HTERT RPE-1 (cell line): ENCODE data around the gene DLGAP1.
"Not testable (repeated sequence)": the region's sequence is repeated elsewhere in the genome, so short reads cannot be mapped to it uniquely, and the experiment has no call there.

Source experiments
- in situ Hi-C: fragments of 300-500 bp; cut with MboI; formaldehyde crosslinking; loops from 4 replicates; pipeline ENCODE4 v1.14.3; 2020; ENCODE audit warnings: low sequenced_read_pairs

Gene DLGAP1

DNA sequence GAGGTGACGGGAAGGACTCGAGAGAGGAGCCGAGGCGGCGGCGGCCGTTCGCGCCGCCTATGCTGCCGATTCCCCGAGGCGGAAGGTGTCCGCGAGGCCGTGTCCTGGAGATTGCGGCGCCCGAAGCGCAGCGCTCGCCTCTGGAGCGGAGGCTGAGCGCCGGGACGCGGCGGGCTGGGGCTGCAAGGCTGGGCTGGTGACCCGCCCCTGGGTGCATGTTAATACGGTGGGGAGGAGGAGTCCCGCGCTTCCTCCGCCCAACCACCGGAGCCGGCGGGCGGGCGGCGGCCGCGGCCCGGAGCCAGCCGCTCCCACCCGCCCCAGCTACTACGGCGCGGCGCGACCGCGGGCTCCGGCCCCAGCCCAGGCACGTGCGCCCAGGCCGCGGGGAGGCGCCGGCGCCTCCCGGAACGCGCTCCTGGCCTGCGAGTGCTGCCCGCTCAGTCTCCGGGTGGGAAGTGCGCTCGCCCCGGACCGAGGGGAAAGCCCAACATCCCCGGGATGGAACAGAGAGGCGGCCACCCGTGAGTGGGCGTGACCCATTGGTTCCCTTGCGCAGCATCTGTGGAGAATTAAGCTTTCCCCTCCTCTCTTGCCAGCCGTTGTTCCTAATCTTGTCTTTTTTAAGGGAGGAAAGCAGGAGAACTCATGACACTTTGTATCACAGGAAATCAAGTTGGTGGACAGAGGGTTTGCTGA is at the start of gene DLGAP1:
Gene DLGAP1, minus strand, starts transcription at position 195 of the 699 bp plus-strand sequence.
- in situ Hi-C loops: no loop called here

DNA sequence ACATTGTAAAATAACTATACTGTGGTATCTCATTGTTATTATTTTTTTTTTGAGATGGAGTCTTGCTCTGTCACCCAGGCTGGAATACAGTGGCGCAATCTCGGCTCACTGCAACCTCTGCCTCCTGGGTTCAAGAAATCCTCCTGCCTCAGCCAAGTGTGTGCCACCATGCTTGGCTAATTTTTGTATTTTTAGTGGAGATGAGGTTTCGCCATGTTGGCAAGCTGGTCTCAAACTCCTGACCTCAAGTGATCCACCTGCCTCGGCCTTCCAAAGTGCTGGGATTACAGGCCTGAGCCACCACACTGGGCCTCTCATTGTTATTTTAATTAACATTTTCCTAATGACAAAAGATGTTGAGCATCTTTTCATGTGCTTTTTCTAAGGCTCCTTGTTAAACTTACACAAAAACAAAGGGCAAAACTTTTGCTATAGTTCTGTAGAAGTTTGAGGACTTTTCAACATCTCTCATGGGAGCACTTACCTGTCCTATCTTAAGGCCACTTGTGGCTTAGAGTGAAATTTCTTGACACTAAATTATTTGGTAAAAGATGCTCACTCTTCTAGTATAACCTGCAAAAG is 39.7 kb upstream of the DLGAP1 start:
- in situ Hi-C loops: not testable (repeated sequence)

DNA sequence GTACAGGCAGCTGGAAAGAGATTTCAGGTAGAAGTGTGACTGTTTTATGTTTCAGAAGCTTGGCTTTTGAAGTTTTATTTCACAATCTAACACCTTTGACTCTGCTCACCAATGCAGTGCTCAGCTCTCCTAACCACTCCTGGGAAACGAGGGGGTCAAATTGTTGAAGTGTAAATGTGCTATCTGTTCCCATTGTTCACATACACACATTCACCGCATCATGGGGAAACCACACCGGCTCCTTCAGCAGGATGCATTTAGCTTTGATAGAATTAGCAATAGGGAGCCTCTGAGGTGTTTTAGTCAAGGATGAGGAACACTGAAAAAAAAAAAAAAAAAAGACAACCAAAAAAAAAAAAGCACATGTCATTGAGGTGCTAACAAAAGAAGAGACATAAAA is 13.4 kb upstream of the DLGAP1 start:
- in situ Hi-C loops: no loop called here

DNA sequence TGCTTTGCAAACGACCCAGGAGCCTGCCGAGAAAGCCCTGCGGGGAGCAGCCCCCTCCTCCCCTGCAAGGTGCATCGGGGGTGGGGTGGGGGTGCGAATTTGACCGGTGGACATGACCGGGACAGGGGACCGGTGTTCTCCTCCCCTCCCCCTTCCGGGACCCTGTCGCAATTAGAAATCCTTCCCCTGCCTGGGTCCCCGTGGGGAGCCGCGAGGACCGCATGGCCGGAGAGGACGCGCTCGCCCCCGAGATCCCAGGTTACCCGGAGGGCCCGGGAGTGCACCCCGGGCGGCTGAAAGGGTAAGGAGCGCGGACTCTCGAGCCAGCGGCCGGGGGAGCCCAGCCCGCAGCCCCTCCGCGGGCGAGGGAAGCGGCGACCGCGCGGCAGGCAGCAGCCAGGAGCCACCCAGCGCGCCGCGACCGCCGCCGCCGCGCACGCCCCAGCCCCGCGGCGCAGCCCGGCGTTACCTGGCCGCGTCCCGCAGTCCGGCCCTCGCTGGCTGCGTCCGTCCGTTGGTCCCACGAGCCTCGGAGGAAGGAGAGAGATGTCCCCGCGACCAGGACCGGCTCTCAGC is 482 bp downstream of the DLGAP1 start:
- in situ Hi-C loops: no loop called here

DNA sequence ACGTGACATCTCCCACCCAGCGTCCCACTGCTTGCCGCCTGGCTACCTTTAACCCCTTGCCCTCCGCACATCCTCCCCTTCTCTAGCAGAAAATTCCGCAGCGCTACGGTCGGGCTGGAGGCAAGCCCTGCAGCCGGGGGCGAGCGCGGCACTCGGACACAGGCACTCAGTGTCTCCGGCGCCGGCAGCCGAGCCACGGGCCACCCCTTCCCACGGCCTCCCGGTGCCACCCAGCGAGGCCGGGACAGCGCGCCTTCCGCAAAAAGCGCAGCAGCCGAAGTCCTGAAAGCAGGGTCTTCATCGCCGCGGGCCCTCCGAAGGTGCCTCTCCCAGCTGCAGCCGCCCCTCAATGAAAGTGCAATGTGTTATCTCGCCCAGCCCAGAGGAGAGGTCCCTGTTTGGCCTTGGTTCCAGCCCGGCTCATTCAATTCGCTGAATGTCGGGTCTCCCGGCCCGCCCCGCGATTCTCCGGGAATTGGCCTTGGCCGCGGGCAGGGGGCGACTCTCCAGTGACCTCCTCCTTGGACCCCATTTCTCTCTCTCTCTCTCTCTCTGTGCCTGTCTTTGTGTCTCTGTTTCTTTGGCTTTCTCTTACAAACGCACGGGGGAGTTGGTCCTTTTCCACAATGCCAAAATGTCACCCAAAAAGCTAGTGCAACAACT is 1.1 kb downstream of the DLGAP1 start:
- in situ Hi-C loops: no loop called here

DNA sequence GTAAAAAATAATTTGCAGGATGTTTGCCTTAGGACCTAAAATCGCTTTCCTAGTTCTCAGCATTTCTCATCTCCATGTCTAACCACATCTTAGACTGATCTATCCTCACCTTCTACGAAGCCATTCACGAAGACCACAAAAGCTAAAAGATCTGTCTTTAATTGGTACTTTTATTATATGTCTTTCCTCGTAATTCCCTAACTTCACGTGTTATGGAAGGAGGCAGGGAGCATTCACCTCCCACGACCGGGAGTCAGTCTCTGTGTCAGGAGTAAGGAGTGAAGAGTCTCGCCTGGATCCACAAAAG is 1.6 kb downstream of the DLGAP1 start:
- in situ Hi-C loops: no loop called here

DNA sequence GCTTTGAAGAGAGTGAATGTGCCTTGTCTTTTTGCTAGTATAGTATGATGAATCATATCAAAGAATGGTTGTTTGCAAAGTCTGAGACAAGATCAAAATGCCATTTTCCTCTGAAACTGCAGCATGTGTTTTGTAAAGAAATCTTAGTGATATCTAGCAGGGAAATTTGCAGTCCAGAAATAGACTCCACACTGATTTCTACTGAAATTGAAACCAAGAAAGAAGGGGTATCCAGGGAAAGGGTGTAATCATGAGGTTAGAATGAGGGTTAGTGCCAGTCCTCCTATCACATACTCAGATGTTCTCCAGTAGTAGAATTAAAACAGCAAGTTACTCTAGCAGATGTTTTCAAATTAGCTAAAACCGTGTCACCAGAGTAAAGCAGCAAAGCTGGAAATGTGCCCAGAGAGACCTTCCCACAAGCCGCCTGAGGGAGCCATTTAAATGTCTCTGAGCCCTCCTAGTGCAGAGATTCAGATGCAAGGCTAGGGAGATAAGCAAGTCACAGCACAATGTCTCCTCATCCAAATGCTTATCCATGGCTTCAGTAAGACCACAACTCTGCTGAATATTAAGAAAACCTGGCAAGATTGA is 4.9 kb downstream of the DLGAP1 start:
- in situ Hi-C loops: no loop called here

DNA sequence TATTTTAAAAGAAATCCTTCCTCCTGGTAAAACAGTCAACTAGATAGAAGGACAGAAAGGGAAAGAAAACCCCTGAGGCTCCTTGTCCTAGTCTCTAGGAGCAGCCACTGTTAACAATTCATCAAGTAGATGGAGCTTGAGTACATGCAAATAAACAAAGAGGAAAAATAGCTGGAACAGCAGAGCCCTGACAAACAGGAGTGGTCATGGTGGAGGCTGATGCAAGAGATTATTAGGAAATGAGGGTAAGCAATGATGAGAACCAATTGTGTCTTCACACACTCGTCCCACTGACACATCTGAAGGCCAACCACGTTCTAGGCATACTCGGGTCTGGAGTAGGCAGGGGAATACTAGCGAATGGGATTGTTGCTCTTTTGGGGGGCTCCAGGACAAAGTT is 9.2 kb downstream of the DLGAP1 start:
- in situ Hi-C loops: no loop called here

DNA sequence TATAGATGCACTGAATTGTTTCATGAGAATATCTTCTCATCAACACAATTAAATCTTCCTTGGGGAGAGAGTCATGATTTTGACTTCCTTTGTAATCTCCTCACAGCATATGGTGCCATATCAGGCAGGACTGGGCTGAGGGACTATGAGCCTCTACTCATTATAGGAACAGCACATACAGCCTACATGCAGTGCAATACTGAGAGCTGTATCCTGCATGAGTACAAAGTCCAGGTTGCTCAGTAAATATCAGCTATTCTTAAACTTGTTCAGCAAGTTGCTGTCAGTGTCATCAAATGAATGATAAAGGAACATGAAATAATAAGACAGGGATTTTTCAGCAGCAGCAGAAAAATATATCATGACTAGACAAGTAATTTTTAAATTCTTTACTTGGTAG is 10.8 kb downstream of the DLGAP1 start:
- in situ Hi-C loops: no loop called here

DNA sequence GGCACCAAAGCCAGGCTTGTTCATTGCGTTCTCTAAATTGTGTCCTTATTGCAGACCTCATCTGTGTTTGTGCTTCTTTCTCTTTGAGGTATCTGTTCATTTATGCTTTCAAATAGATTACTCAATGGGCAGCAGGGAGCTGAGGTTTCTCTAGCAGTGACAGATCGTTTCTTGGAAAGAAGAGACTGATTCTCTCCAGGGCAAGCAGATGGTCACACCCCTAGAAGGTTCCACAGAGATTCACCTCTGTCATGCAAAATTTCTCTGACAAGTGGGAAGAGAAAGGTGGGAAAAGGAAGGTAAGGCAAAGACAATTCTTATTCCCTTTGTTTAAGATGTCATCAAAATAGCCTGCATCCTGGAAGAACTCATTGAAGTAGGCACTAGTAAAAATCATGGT is 14.0 kb downstream of the DLGAP1 start:
- in situ Hi-C loops: no loop called here

DNA sequence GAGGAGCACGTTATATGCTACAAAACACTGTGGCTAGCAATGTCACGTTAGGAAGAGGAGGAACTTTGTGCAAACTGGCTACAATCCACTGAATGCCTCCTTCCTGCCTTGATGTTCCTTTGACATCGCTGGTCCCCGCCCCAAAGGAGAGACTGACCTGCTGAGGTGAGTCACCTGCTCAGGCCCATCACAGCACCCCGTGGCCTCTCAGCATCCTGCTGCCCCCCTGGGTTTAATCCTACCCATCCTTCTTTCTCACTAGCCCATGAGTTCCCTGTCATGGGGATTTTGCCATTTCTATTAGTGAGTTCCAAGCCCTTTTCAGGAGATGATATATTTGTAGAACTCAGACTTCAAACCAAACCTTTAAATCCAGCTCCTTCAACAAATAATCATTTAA is 16.2 kb downstream of the DLGAP1 start:
- in situ Hi-C loops: no loop called here

DNA sequence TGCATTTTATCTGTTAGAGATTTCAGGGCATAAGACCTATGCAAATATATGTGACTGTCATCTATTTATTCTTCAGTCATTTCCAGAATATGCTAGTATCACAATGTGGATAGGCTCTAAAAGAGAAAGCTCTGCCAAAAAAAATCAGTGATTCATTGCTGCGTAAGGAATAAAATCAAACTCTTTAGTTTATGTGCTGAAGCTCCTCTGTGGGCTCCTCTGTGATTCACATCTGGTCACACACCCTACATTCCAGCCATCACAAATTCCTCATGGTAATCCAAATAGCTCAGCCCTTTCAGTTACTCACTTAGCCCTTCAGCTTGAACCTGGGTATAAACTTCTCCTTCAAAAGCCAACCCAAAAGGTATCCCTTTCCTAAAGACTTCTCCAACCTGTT is 21.4 kb downstream of the DLGAP1 start:
- in situ Hi-C loops: no loop called here

DNA sequence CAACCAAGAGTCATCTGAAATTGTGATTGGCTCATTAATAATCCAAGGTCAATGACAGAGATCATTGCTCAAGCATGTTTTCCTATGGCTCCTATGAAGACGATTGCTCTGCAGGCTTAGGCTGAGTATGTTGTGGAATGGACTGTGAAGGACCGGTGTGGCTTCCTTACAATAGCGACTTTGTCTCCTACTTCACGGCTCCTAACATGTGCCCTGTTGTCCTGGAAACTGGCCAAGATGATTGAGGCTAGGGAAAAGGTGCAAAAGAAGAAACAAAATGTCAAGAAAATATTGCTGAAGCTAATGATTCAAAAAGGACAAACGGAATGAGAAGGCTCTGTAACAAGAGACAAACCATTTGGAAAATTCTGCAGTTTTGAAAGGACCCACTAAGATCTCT is 24.3 kb downstream of the DLGAP1 start:
- in situ Hi-C loops: no loop called here

DNA sequence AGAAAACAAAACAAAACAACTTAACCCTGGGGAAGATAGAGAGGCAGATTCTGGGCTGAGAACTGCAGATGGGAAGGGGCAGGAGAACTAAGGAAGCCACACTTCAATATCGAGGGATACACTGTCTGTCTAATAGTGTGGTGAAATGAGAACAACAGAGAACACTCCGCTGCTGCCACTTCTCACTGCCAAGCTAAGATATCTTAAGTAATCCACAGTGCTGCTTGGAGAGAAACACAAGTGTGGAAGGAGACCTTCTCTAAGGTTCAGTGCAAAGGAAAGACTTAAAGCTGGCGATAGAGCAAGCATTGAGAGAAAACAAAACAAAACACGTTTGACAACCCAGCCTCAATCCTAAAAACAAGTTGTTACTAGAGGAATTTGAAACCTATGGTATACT is 37.4 kb downstream of the DLGAP1 start:
- in situ Hi-C loops: no loop called here

DNA sequence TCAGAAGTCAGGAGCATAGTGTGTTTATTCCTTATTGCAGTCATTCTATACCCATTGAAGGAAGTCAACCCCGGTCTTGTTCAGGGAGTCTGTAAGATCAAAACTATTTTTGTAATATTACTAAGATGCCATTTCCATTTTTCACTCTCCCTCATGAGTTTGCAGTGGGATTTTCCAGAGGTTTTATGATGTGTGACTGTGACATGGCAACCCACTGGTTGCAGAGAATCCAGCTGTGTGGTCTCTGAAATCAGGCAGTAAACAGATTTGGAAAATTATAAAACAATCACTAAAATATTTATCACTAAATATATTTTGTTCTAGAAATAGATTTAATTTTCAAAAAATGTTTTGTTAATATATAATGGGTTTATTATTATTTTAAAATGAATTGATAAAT is 38.1 kb downstream of the DLGAP1 start:
- in situ Hi-C loops: no loop called here

DNA sequence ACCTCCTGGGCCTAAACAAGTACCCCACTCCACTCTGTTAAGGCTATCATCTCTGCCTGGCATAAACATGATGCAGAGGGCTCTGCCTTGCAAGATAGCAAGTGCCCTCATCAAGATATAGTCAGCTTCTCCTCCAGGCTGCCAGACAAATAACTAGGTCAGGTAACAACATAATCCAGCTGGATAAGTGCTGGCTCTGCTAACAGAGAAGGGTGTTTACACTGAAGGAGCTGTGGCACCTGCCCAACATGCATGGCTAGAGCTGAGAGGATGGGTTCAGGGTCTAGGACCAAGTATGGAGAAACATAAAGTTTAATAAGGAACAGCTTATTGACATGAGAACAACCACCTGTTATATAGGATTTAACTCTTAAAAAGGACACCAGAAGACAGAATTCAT is 42.8 kb downstream of the DLGAP1 start:
- in situ Hi-C loops: no loop called here

DNA sequence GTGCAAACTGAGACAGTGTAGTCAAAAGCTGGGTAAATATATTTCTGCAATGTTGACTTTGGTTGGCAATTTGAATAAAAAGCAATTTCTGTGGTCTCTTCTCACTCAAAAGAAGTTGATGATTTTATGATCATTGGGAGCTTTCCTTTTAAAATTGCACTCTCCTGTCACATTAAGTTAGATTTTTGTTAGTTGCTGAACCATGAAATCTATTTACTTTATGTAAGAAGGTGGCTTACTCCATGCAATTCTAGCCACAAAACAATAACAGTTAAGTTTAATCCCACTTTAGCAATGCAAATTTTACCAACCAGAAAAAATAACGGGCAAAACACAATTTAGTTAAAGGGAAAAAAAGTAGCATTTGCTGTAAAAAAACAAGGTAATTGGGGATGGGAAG is 48.3 kb downstream of the DLGAP1 start:
- in situ Hi-C loops: no loop called here

DNA sequence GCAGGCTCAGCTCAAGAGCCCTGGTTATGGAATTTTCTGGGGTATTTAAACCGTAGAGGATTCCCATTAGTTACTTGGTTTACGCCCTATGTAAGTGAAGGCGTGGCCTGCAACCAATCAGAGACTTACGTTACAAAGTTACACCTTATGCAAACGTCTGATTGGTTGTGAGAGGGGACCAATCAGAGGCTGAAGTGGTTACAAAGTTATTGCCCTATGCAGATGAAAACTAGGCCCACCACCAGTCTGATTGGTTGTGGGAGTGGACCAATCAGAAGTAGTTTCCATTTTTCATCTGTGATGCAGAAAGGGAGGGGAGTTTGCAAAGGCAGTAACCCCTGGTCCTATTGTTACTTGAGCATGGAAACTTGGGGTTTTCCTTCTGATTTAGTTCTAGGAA is 49.1 kb downstream of the DLGAP1 start:
- in situ Hi-C loops: no loop called here

DNA sequence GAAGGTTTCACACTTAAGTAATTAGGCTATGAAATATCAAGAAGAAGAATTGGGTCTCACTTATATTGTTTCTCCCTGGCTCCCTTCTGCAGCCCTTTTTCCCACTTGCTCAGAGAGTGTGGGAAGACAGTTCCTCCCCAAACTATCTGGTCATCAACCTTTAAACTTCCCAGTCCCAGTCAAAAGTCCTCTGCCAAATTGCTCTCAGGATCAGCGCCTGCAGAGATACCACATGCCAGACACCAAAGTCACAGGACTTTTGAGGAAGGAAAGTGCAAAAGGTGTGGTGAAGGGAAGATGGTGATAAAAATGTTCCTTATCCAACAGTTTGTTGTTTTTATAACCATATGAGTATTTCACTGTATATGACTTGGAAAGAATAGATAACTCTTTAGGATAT is 51.3 kb downstream of the DLGAP1 start:
- in situ Hi-C loops: no loop called here

DNA sequence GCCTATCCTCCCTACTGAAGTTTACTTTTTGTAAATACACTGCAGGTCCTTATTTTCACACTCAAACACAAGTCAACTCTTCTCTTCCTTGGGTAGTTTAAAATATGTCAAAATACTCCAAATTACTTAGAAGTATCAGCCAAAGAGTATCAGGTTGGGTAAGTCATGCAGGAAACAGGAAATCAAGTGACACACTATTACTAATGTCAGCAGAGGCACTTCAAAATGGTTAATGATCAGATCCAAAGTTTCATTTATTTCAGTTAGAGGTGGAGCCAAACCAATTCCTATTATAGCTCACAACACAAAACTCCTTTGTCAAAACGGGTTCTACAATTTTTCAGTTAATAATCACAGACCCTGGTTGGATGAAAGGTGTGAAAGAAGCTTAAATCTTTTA is 54.2 kb downstream of the DLGAP1 start:
- in situ Hi-C loops: no loop called here

DNA sequence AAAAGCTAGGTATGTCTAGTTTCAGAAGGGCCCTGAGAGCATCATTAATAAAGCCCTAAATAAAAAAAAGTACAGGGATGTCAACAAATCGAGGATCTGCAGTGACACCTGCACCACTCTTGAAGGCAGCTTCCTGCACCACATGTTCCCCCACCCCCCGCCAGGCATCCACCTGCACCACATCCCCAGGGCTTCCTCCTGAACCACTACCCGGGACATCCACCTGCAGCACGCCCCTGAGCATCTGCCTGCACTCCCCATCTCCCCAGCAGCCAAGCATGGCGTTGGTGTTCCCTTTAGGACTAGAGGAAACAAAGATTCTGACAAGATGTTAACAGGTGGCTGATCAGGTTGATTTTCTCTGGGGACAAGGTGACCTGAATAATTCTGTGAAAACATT is 55.2 kb downstream of the DLGAP1 start:
- in situ Hi-C loops: no loop called here

DNA sequence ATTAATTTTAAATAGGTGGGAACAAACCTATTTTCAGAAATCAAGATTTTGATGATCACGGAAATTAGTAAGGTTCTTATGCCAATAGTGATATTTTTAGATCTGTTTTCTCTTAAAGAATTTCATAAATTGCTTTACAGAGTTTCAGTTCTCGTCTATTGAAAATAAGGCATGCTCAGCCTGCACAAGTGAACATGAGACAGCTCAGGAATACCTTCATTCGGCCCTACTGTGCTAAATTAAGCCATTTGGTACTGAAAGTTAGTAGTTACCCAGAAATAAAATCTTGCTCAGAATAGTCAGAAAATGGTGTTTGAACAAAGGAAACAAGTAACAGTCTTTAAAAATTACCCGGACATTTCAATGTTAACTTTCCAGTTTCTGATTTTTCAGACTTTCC is 60.4 kb downstream of the DLGAP1 start:
- in situ Hi-C loops: no loop called here
